CD8-positive, alpha-beta memory T cell (primary cell): Measurements from ENCODE around the gene TP53BP1. TPM values are rescaled to one million over a fixed set of nuclear protein-coding genes. Genes with fewer than 3 reads are reported as not detected.

Experiments
- CTCF ChIA-PET: fragments of 350-600 bp; sonication (Branson Sonifier 250); formaldehyde crosslinking; loops from one replicate; lab custom pipeline; 2021; ENCODE audit warnings: antibody characterized with exemption; lab: Charles Lee
- POLR2A ChIA-PET: fragments of 350-600 bp; sonication (Branson Sonifier 250); formaldehyde crosslinking; loops from one replicate; lab custom pipeline; 2021; ENCODE audit warnings: antibody characterized with exemption; lab: Charles Lee
- DNase-seq, 5 donors: peaks; one replicate each; pipeline versions ENCODE4 v3.0.0 to v3.0.0-alpha.2; 2020 to 2022; ENCODE audit warnings: mixed read lengths in 1 of 5
- H3K27ac ChIP-seq: one replicate; pipeline ENCODE4 v1.7.0; 2013; ENCODE audit warnings: low read depth, mild to moderate bottlenecking, low read length, moderate library complexity
- H3K27me3 ChIP-seq: 2 replicates; pipeline ENCODE4 v1.7.0; 2013; ENCODE audit warnings: low read length, mild to moderate bottlenecking; ENCODE audit not compliant: insufficient read depth, poor library complexity, severe bottlenecking
- H3K36me3 ChIP-seq: 2 replicates; pipeline ENCODE4 v1.7.0; 2013; ENCODE audit warnings: mild to moderate bottlenecking, low read length, moderate library complexity; ENCODE audit not compliant: insufficient read depth
- H3K4me1 ChIP-seq: 2 replicates; pipeline ENCODE4 v1.7.0; 2013; ENCODE audit warnings: mild to moderate bottlenecking, low read length, moderate library complexity; ENCODE audit not compliant: insufficient read depth
- H3K4me3 ChIP-seq: 2 replicates; pipeline ENCODE4 v1.7.0; 2013; ENCODE audit warnings: mild to moderate bottlenecking, low read length
- H3K9me3 ChIP-seq: 2 replicates; pipeline ENCODE4 v1.7.0; 2013; ENCODE audit warnings: mild to moderate bottlenecking, low read length
- H3K27ac Mint-ChIP-seq, 8 donors: one replicate each; pipeline ENCODE4 v1.8.0; 2020 to 2021; ENCODE audit warnings: mixed read lengths in 8 of 8, mild to moderate bottlenecking in 6 of 8, inconsistent platforms in 3 of 8, moderate library complexity in 3 of 8
- H3K27me3 Mint-ChIP-seq, 2 donors: one replicate each; pipeline ENCODE4 v1.8.0; 2020 to 2021; ENCODE audit warnings: mixed read lengths in 2 of 2, mild to moderate bottlenecking in 1 of 2, moderate library complexity in 1 of 2
- H3K36me3 Mint-ChIP-seq, 3 donors: one replicate each; pipeline ENCODE4 v1.8.0; 2020 to 2021; ENCODE audit warnings: mixed read lengths in 3 of 3, inconsistent platforms in 1 of 3, mild to moderate bottlenecking in 1 of 3
- H3K4me1 Mint-ChIP-seq, 3 donors: one replicate each; pipeline ENCODE4 v1.8.0; 2020 to 2021; ENCODE audit warnings: mixed read lengths in 3 of 3, inconsistent platforms in 1 of 3, mild to moderate bottlenecking in 1 of 3
- H3K4me3 Mint-ChIP-seq, 7 donors: one replicate each; pipeline ENCODE4 v1.8.0; 2020 to 2021; ENCODE audit warnings: mixed read lengths in 7 of 7, mild to moderate bottlenecking in 6 of 7, moderate library complexity in 4 of 7, inconsistent platforms in 2 of 7
- H3K9me3 Mint-ChIP-seq, 5 donors: one replicate each; pipeline ENCODE4 v1.8.0; 2020 to 2022; ENCODE audit warnings: mixed read lengths in 5 of 5, mild to moderate bottlenecking in 3 of 5, moderate library complexity in 2 of 5, inconsistent platforms in 1 of 5
- polyA plus RNA-seq: library from polyadenylated mRNA; unstranded; fragments of 300-500 nt; fragmentation: Illumina TruSeq; gene quantifications from one replicate; pipeline ENCODE4 v1.2.3, GENCODE V29; 2021
- total RNA-seq, 2 experiments: library from RNA; stranded (reverse); gene quantifications; one replicate each; pipeline ENCODE4 v1.2.3, GENCODE V29; 2021

The TP53BP1 gene
- total and polyA plus RNA-seq, 3 experiments from 2014 or later: 8.2 to 29.1 (median 28.7) TPM

DNA sequence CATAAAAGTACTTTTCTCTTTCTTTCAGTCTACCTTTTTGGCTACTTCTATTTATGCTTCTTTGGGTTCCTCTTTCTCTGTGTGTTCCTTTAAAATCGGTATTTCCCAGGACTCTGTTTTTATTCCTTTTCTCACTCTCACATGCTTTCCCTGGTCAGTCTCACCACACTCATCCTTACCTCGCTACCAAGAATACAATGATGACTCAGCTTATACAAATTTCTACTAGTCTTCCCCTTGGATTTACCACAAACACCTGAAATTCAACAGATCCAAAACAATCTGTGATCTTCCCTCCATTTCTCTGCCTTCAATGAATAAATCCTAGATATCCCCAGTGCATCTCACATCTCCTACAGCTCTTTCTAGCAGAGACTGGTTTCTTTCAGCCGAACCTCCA, 69.2 kb downstream of the TP53BP1 start:
- no peaks in the 10 kb centered on the region for H3K4me1 ChIP-seq
- POLR2A ChIA-PET: no interaction called here
- H3K4me1 Mint-ChIP-seq: peaks cover 2 to 13% (median 10%) of the 10 kb centered on the region in 3 donors
- CTCF ChIA-PET: no interaction called here
- H3K27me3 ChIP-seq: no peaks in the 10 kb centered on the region
- H3K9me3 ChIP-seq: no peaks in the 10 kb centered on the region
- no peak overlapping the region for H3K27ac ChIP-seq
- no peaks in the 10 kb centered on the region for H3K27me3 Mint-ChIP-seq
- H3K36me3 Mint-ChIP-seq: peaks cover 7 to 79% (median 26%) of the 10 kb centered on the region in 3 donors
- no peaks in the 10 kb centered on the region for H3K9me3 Mint-ChIP-seq
- no peak overlapping the region for H3K4me3 ChIP-seq
- H3K4me3 Mint-ChIP-seq: no peak overlapping the region
- no peak for DNase-seq
- H3K36me3 ChIP-seq: peaks cover 9% of the 10 kb centered on the region
- peak overlapping the region in 2 of 8 donors; percentile 0 to 76 for H3K27ac Mint-ChIP-seq

DNA sequence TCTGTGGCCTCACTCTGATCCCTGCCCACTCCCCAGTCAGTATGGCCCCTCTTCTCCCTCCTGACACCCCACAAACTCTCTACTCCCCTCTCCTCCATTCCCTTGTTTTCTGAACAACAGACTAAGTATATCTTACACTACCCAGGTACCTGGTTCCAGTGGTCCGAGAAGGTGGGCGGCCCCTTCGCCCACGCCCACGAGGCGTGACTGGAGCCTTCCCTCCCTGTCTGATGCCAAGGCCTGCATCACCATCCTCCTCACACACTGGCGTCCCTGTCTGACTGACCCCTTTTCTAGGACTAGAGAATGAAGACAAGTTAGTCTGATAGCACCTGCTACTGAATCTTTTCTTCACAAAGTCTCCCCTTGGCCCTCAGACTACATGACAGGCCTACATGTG, 72.1 kb downstream of the TP53BP1 start:
- ChIA-PET CTCF (no interaction called here), POLR2A (no interaction called here)
- Histone ChIP-seq H3K27ac (no peak overlapping the region), H3K9me3 (no peaks in the 10 kb centered on the region), H3K27me3 (no peaks in the 10 kb centered on the region), H3K4me1 (no peaks in the 10 kb centered on the region), H3K36me3 (peaks cover 18% of the 10 kb centered on the region), H3K4me3 (no peak overlapping the region)
- no peaks in the 10 kb centered on the region for H3K27me3 Mint-ChIP-seq
- H3K27ac Mint-ChIP-seq: peak overlapping the region in 1 of 8 donors; percentile 74
- H3K36me3 Mint-ChIP-seq: peaks cover 5 to 81% (median 17%) of the 10 kb centered on the region in 3 donors
- H3K4me3 Mint-ChIP-seq: peak overlapping the region in 1 of 7 donors; percentile 20
- H3K4me1 Mint-ChIP-seq: peaks cover 2 to 13% (median 10%) of the 10 kb centered on the region in 3 donors
- DNase-seq: no peak
- H3K9me3 Mint-ChIP-seq: no peaks in the 10 kb centered on the region

DNA sequence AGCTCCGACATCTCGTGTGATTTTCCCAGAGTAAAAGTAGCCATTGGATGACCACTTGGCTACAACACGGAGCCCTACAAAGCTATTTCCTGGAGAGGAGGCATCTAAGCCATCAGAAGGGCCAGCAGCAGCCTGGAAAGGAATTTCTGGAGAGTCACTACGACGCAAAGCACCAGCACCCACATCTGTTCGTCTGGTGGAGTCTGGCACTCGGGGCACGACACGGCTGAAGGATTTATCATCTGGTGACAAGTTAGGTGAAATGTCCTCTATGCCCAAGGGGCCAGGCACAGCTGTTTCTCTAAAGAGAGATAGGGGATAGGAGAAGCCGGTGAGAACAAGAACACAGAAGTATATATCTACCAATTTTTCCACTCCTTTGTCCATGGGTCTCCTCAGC, 72.5 kb downstream of the TP53BP1 start:
- Histone ChIP-seq H3K27me3 (no peaks in the 10 kb centered on the region), H3K9me3 (no peaks in the 10 kb centered on the region), H3K36me3 (peaks cover 20% of the 10 kb centered on the region), H3K4me1 (no peaks in the 10 kb centered on the region), H3K4me3 (no peak overlapping the region), H3K27ac (no peak overlapping the region)
- Mint-ChIP-seq H3K4me3 (no peak overlapping the region), H3K27ac (peak overlapping the region in 1 of 8 donors; percentile 56), H3K27me3 (no peaks in the 10 kb centered on the region), H3K36me3 (peaks cover 5 to 84% (median 20%) of the 10 kb centered on the region in 3 donors), H3K9me3 (no peaks in the 10 kb centered on the region), H3K4me1 (peaks cover 2 to 13% (median 10%) of the 10 kb centered on the region in 3 donors)
- ChIA-PET POLR2A (no interaction called here), CTCF (no interaction called here)
- DNase-seq: no peak

DNA sequence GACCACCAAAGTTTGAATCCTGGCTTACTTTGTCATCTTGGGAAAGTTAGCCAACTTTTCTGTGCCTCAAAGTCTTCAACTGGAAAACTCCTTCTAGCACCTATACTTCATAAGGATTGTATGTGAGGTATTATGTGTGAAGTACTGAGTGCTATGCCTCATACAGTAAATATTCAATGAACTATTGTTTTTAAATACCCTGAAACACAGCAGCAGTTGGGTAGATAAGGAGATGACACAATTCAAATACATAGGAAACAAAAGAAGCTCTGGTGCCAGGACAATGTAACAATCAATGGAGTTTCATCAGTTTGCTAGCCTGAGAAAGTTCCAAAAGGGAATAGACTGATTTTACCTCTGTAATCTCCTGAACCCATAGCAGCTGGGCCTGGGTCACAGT, 78.8 kb downstream of the TP53BP1 start:
- Mint-ChIP-seq H3K4me1 (no peaks in the 10 kb centered on the region), H3K27ac (peak overlapping the region in 1 of 8 donors; percentile 51), H3K9me3 (no peaks in the 10 kb centered on the region), H3K36me3 (peaks cover 5 to 84% (median 21%) of the 10 kb centered on the region in 3 donors), H3K4me3 (no peak overlapping the region), H3K27me3 (no peaks in the 10 kb centered on the region)
- Histone ChIP-seq H3K9me3 (no peaks in the 10 kb centered on the region), H3K36me3 (peaks cover 34% of the 10 kb centered on the region), H3K27me3 (no peaks in the 10 kb centered on the region), H3K4me3 (no peak overlapping the region), H3K4me1 (no peaks in the 10 kb centered on the region), H3K27ac (no peak overlapping the region)
- POLR2A ChIA-PET: no interaction called here
- no peak for DNase-seq
- CTCF ChIA-PET: no interaction called here

DNA sequence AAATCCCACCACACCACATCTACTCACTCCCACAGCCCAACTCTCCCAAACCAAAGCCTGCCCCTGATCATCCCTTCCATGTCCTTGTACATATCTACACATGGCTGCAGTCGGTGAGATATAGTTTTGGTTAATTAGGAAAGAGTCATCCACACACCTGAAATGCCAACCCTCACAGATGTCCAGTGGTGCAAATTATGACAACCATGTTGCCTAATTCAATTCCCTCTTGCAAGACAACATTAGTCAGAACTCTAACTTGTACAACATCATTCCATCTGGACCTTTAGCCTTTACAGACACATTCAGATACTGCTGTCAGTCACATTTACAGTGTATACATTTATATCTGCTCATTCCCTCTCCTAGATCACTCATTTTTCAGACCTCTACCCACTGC, 80.9 kb downstream of the TP53BP1 start:
- Histone ChIP-seq H3K36me3 (peaks cover 45% of the 10 kb centered on the region), H3K4me3 (no peak overlapping the region), H3K27ac (no peak overlapping the region), H3K9me3 (no peaks in the 10 kb centered on the region), H3K4me1 (no peaks in the 10 kb centered on the region), H3K27me3 (no peaks in the 10 kb centered on the region)
- ChIA-PET POLR2A (no interaction called here), CTCF (interaction anchor here (1.5 kb wide), 1 partner anchor 9 kb away, joined by 3 read pairs; no protein-coding TSS in a partner anchor)
- DNase-seq: no peak
- Mint-ChIP-seq H3K27ac (peak overlapping the region in 6 of 8 donors; percentile 18 to 84 (median 41)), H3K4me1 (no peaks in the 10 kb centered on the region), H3K27me3 (no peaks in the 10 kb centered on the region), H3K4me3 (no peak overlapping the region), H3K9me3 (no peaks in the 10 kb centered on the region), H3K36me3 (peaks cover 0 to 93% (median 25%) of the 10 kb centered on the region in 3 donors)

DNA sequence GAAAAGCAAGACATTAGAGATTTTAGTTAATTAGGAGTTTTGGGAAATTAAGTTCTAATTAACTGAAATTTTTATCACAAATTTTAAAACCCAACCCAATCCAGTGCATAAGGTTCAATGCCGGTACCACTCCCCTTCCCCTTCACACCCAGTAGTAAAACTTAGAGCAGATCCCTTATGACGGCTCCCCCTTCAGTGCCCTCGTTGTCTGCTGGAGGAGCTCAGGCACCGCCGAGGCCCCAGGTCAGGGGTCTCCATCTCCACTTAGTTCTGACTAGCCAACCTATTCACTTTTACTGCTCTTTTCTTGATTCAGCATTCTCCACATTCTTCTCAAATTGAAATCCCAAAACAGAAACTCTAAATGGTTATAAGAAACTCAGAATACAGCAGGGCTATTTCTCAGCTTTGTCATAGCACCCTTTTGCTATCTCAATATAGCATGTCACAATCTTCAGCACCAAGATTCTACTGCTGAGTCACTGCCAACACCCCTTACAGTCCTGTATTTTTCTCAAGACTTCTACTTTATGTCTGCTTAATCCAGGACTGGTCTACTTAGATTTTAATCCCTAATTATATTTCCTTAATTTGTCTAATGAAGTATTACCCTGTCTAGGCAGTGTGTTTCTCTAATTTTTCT, 82.3 kb downstream of the TP53BP1 start:
- Histone ChIP-seq H3K4me3 (no peak overlapping the region), H3K27ac (no peak overlapping the region), H3K4me1 (no peaks in the 10 kb centered on the region), H3K9me3 (no peaks in the 10 kb centered on the region), H3K27me3 (no peaks in the 10 kb centered on the region), H3K36me3 (peaks cover 32% of the 10 kb centered on the region)
- Mint-ChIP-seq H3K4me3 (no peak overlapping the region), H3K27me3 (no peaks in the 10 kb centered on the region), H3K27ac (peak overlapping the region in 2 of 8 donors; percentile 9 to 19), H3K36me3 (peaks cover 0 to 91% (median 24%) of the 10 kb centered on the region in 3 donors), H3K4me1 (no peaks in the 10 kb centered on the region), H3K9me3 (no peaks in the 10 kb centered on the region)
- no peak for DNase-seq
- CTCF ChIA-PET: interaction anchor here (1.5 kb wide), 1 partner anchor 8 kb away, joined by 3 read pairs; no protein-coding TSS in a partner anchor
- POLR2A ChIA-PET: no interaction called here

DNA sequence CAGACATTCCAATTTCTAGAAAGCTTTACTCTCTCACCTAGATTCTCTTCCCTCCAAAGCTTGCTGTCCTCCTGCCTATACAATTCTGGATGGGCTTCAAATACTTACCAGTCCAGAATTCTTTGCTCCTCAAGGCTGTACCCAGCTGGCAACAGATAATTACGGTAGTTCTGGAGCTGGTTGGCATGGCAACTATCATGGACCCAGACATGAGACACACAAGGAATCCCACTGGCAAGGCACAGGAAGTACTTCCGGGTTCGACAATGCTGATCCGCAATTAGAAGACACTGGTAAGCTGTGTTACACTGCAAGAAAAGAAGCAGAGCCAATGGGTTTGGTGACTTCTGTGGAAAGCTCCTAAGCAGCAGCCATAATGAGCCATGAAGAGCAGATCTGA, 84.2 kb downstream of the TP53BP1 start:
- Histone ChIP-seq H3K27me3 (no peaks in the 10 kb centered on the region), H3K4me3 (no peak overlapping the region), H3K27ac (no peak overlapping the region), H3K9me3 (no peaks in the 10 kb centered on the region), H3K4me1 (no peaks in the 10 kb centered on the region), H3K36me3 (peaks cover 40% of the 10 kb centered on the region)
- peaks cover 0 to 92% (median 20%) of the 10 kb centered on the region in 3 donors for H3K36me3 Mint-ChIP-seq
- no peak overlapping the region for H3K4me3 Mint-ChIP-seq
- POLR2A ChIA-PET: no interaction called here
- no peaks in the 10 kb centered on the region for H3K9me3 Mint-ChIP-seq
- no peak for DNase-seq
- no peaks in the 10 kb centered on the region for H3K27me3 Mint-ChIP-seq
- H3K4me1 Mint-ChIP-seq: peaks cover 0 to 5% (median 0%) of the 10 kb centered on the region in 3 donors
- CTCF ChIA-PET: no interaction called here
- peak overlapping the region in 3 of 8 donors; percentile 1 to 65 (median 44) for H3K27ac Mint-ChIP-seq

DNA sequence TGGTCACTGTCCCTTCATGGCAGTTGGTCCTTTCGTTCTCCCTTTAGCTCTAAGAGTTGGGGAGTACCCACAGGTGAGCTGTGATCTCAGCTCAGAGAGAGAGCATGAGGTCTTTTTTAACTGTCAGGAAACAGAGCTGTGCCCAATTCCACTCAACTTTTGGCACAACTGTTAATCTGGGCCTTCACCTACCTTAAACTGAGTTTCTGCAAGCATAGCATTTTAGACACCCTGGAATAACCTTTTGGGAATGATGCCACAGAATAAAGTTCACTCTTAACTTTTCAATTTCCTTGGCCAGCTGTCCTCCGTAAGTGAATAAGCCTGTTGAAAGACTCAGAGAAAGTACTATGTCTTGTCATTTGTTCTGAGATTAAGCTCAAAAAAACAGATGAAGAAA, 86.1 kb downstream of the TP53BP1 start:
- ChIA-PET POLR2A (no interaction called here), CTCF (interaction anchor here (1.8 kb wide), 1 partner anchor 107 kb away, joined by 5 read pairs; no protein-coding TSS in a partner anchor)
- Mint-ChIP-seq H3K27ac (peak overlapping the region in 2 of 8 donors; percentile 43 to 49), H3K4me1 (peaks cover 0 to 7% (median 0%) of the 10 kb centered on the region in 3 donors), H3K4me3 (no peak overlapping the region), H3K27me3 (no peaks in the 10 kb centered on the region), H3K36me3 (peaks cover 0 to 90% (median 21%) of the 10 kb centered on the region in 3 donors), H3K9me3 (no peaks in the 10 kb centered on the region)
- no peaks in the 10 kb centered on the region for H3K4me1 ChIP-seq
- H3K9me3 ChIP-seq: no peaks in the 10 kb centered on the region
- no peak overlapping the region for H3K4me3 ChIP-seq
- no peak overlapping the region for H3K27ac ChIP-seq
- no peak for DNase-seq
- H3K36me3 ChIP-seq: peaks cover 42% of the 10 kb centered on the region
- no peaks in the 10 kb centered on the region for H3K27me3 ChIP-seq
